H1 (cell line): ENCODE results near the gene LRPAP1. TPM values are rescaled to one million over a fixed set of nuclear protein-coding genes. Genes with fewer than 3 reads are reported as not detected.

Experiments used
- CTCF ChIA-PET: fragments of 300-600 bp; sonication (Branson Sonifier 250); formaldehyde crosslinking; loops from one replicate; lab custom pipeline; 2021; ENCODE audit not compliant: partially characterized antibody; lab: Charles Lee
- POLR2A ChIA-PET: fragments of 300-600 bp; sonication (Branson Sonifier 250); formaldehyde crosslinking; loops from one replicate; lab custom pipeline; 2021; ENCODE audit warnings: inconsistent platforms; ENCODE audit not compliant: partially characterized antibody; lab: Charles Lee
- DNase-seq, 2 experiments: peaks; one replicate each; pipeline versions ENCODE4 v3.0.0 to v3.0.0-alpha.2; 2010 to 2022; ENCODE audit warnings: low spot score in 2 of 2, low read depth in 1 of 2, mixed read lengths in 1 of 2
- FAIRE-seq: peaks from 2 replicates; lab custom pipeline; 2011; peaks lifted over from hg19 to GRCh38; lab: Jason Lieb, UNC
- H2AFZ ChIP-seq: 2 replicates; pipeline ENCODE4 v1.8.1; 2012; ENCODE audit warnings: low read length, inconsistent platforms
- H2AK5ac ChIP-seq: 2 replicates; pipeline ENCODE4 v1.6.1; 2013; ENCODE audit warnings: low read depth, low read length
- H2BK120ac ChIP-seq: replicated peaks from 2 replicates; pipeline ENCODE3; 2013; ENCODE audit warnings: low read depth, low read length, inconsistent platforms
- H2BK12ac ChIP-seq: 2 replicates; pipeline ENCODE4 v1.6.1; 2013; ENCODE audit warnings: low read depth, low read length
- H2BK15ac ChIP-seq: 2 replicates; pipeline ENCODE4 v1.6.1; 2013; ENCODE audit warnings: low read length
- H2BK20ac ChIP-seq: 2 replicates; pipeline ENCODE4 v1.6.1; 2013; ENCODE audit warnings: low read length
- H2BK5ac ChIP-seq: 2 replicates; pipeline ENCODE4 v1.6.1; 2013; ENCODE audit warnings: low read depth, low read length
- H3K14ac ChIP-seq: 2 replicates; pipeline ENCODE4 v1.6.1; 2013; ENCODE audit warnings: inconsistent platforms; ENCODE audit not compliant: insufficient read length
- H3K18ac ChIP-seq: 2 replicates; pipeline ENCODE4 v1.6.1; 2013; ENCODE audit warnings: low read length; ENCODE audit errors: extremely low read depth
- H3K23ac ChIP-seq: 2 replicates; pipeline ENCODE4 v1.6.1; 2013; ENCODE audit warnings: inconsistent platforms; ENCODE audit not compliant: insufficient read length
- H3K23me2 ChIP-seq: 2 replicates; pipeline ENCODE4 v1.6.1; 2013; ENCODE audit warnings: low read depth, low read length
- H3K27ac ChIP-seq: 2 replicates; pipeline ENCODE4 v1.6.1; 2011; ENCODE audit warnings: low read depth, low read length, inconsistent platforms
- H3K27me3 ChIP-seq, 4 experiments: replicated peaks in 1 of 4; 1 replicate in 1 of 4; 2 replicates in 3 of 4; pipeline versions ENCODE4 v1.6.1 to v1.8.1; 2011 to 2013; ENCODE audit warnings: low read length in 3 of 4, mild to moderate bottlenecking in 3 of 4, inconsistent platforms in 2 of 4, mixed read lengths in 2 of 4, moderate library complexity in 1 of 4; ENCODE audit not compliant: control insufficient read depth in 3 of 4, insufficient read depth in 3 of 4; ENCODE audit errors: extremely low read depth in 1 of 4
- H3K36me3 ChIP-seq, 4 experiments: 2 replicates each; pipeline versions ENCODE4 v1.6.1 to v1.8.1; 2011 to 2013; ENCODE audit warnings: mild to moderate bottlenecking in 4 of 4, low read length in 3 of 4, moderate library complexity in 2 of 4, control low read depth in 1 of 4, inconsistent platforms in 1 of 4; ENCODE audit not compliant: insufficient read depth in 4 of 4, control insufficient read depth in 2 of 4
- H3K4ac ChIP-seq: replicated peaks from 2 replicates; pipeline ENCODE3; 2013; ENCODE audit warnings: low read length, low read depth, mixed read lengths, inconsistent platforms; ENCODE audit not compliant: insufficient read length
- H3K4me1 ChIP-seq, 4 experiments: replicated peaks in 1 of 4; 1 replicate in 1 of 4; 2 replicates in 3 of 4; pipeline versions ENCODE4 v1.6.1 to v1.8.1; 2011 to 2013; ENCODE audit warnings: low read length in 3 of 4, inconsistent platforms in 2 of 4, mixed read lengths in 1 of 4; ENCODE audit not compliant: insufficient read depth in 4 of 4, control insufficient read depth in 3 of 4
- H3K4me2 ChIP-seq, 2 experiments: 2 replicates each; pipeline versions ENCODE4 v1.6.1 to v1.8.1; 2011 to 2013; ENCODE audit warnings: low read depth in 2 of 2, low read length in 2 of 2, control low read depth in 1 of 2, inconsistent platforms in 1 of 2, mild to moderate bottlenecking in 1 of 2; ENCODE audit not compliant: insufficient read depth in 1 of 2
- H3K4me3 ChIP-seq, 4 experiments: fragments of 200-600, 300-600 bp in 1 of 4; sonication (generic), shearing (Covaris generic), sonication (Bioruptor Twin) in 1 of 4; 2 replicates each; pipeline versions ENCODE4 v1.5.1 to v1.8.1; 2011 to 2016; ENCODE audit warnings: low read length in 4 of 4, low read depth in 3 of 4, control low read depth in 2 of 4, inconsistent platforms in 2 of 4, mild to moderate bottlenecking in 2 of 4, mixed read lengths in 1 of 4, moderate library complexity in 1 of 4; ENCODE audit not compliant: insufficient read depth in 2 of 4; ENCODE audit errors: extremely low read depth in 1 of 4
- H3K56ac ChIP-seq: replicated peaks from 2 replicates; pipeline ENCODE3; 2013; ENCODE audit warnings: low read depth, mild to moderate bottlenecking, mixed read lengths, low read length, inconsistent platforms; ENCODE audit not compliant: insufficient read length
- H3K79me1 ChIP-seq: 2 replicates; pipeline ENCODE4 v1.6.1; 2013; ENCODE audit warnings: low read depth, low read length, control low read depth
- H3K79me2 ChIP-seq, 2 experiments: 2 replicates each; pipeline versions ENCODE4 v1.6.1 to v1.8.1; 2012 to 2013; ENCODE audit warnings: low read length in 2 of 2, mild to moderate bottlenecking in 2 of 2, inconsistent platforms in 1 of 2; ENCODE audit not compliant: insufficient read depth in 2 of 2, control insufficient read depth in 1 of 2
- H3K9ac ChIP-seq, 4 experiments: replicated peaks in 1 of 4; 1 replicate in 1 of 4; 2 replicates in 3 of 4; pipeline versions ENCODE4 v1.6.1 to v1.8.1; 2011 to 2013; ENCODE audit warnings: low read depth in 3 of 4, low read length in 3 of 4, control low read depth in 2 of 4, mild to moderate bottlenecking in 2 of 4, moderate library complexity in 2 of 4, inconsistent platforms in 1 of 4; ENCODE audit errors: extremely low read depth in 1 of 4
- H3K9me3 ChIP-seq, 2 experiments: 2 replicates each; pipeline versions ENCODE4 v1.6.1 to v1.8.1; 2012 to 2013; ENCODE audit warnings: mild to moderate bottlenecking in 2 of 2, moderate library complexity in 2 of 2, control low read depth in 1 of 2, inconsistent platforms in 1 of 2, low read depth in 1 of 2, low read length in 1 of 2, mixed read lengths in 1 of 2; ENCODE audit not compliant: insufficient read depth in 2 of 2
- H4K20me1 ChIP-seq, 2 experiments: replicated peaks in 1 of 2; 2 replicates each; pipeline versions ENCODE3 to v1.8.1; 2011 to 2013; ENCODE audit warnings: inconsistent platforms in 2 of 2, low read length in 2 of 2, mild to moderate bottlenecking in 1 of 2; ENCODE audit not compliant: insufficient read depth in 2 of 2, control insufficient read depth in 1 of 2
- H4K5ac ChIP-seq: 2 replicates; pipeline ENCODE4 v1.6.1; 2013; ENCODE audit warnings: low read length, low read depth, mixed read lengths, inconsistent platforms; ENCODE audit not compliant: insufficient read length
- H4K8ac ChIP-seq: 2 replicates; pipeline ENCODE4 v1.8.0; 2013; ENCODE audit warnings: mild to moderate bottlenecking, moderate library complexity, low read length, inconsistent platforms; ENCODE audit not compliant: insufficient read depth; ENCODE audit errors: extremely low read depth
- H4K91ac ChIP-seq: replicated peaks from 2 replicates; pipeline ENCODE3; 2013; ENCODE audit warnings: low read length, mixed read lengths, inconsistent platforms; ENCODE audit not compliant: insufficient read length
- GTF2F1 ChIP-seq: IDR thresholded peaks from 2 replicates; pipeline ENCODE4 v1.6.1; 2012; ENCODE audit warnings: low read depth, low read length, improper control_type of control experiment, borderline replicate concordance
- HDAC6 ChIP-seq: IDR thresholded peaks from one replicate; pipeline ENCODE4 v1.7.1; 2012; ENCODE audit warnings: low read depth, mild to moderate bottlenecking, inconsistent platforms, low read length, moderate library complexity
- NANOG ChIP-seq: IDR thresholded peaks from 2 replicates; pipeline ENCODE4 v1.6.1; 2011; ENCODE audit warnings: low read length, low read depth, mild to moderate bottlenecking, inconsistent platforms; ENCODE audit not compliant: insufficient read depth, poor library complexity, severe bottlenecking
- POLR2AphosphoS5 ChIP-seq: IDR thresholded peaks from 2 replicates; pipeline ENCODE4 v1.6.1; 2011; ENCODE audit warnings: low read depth, low read length
- RXRA ChIP-seq: IDR thresholded peaks from 2 replicates; pipeline ENCODE4 v1.6.1; 2011; ENCODE audit warnings: low read depth, mild to moderate bottlenecking, low read length, moderate library complexity; ENCODE audit not compliant: insufficient read depth
- SIX5 ChIP-seq: IDR thresholded peaks from 2 replicates; pipeline ENCODE4 v1.6.1; 2011; ENCODE audit warnings: mild to moderate bottlenecking, low read depth, low read length
- SP4 ChIP-seq: IDR thresholded peaks from 2 replicates; pipeline ENCODE4 v1.6.1; 2012; ENCODE audit warnings: low read length, inconsistent platforms
- TBP ChIP-seq: IDR thresholded peaks from 2 replicates; pipeline ENCODE4 v1.6.1; 2011; ENCODE audit warnings: low read depth, low read length, improper control_type of control experiment
- TCF12 ChIP-seq: IDR thresholded peaks from 2 replicates; pipeline ENCODE4 v1.6.1; 2011; ENCODE audit warnings: low read depth, mild to moderate bottlenecking, low read length
- WGBS, 2 experiments: shearing (Covaris generic) in 1 of 2; methylation state at CpG; one replicate each; pipeline versions ENCODE4 v1.1.6 to v1.1.7; 2013 to 2015; ENCODE audit warnings: low lambda C conversion rate in 2 of 2, mixed read lengths in 2 of 2, inconsistent platforms in 1 of 2, low coverage in 1 of 2, missing lambda C conversion rate in 1 of 2; ENCODE audit not compliant: insufficient replicate concordance in 2 of 2, insufficient coverage in 1 of 2, insufficient read length in 1 of 2; ENCODE audit errors: extremely low coverage in 1 of 2, missing lambda C conversion rate in 1 of 2; 5-methylcytosine and 5-hydroxymethylcytosine counted together
- polyA plus RNA-seq, 7 experiments: library from polyadenylated mRNA; depleted of rRNA in 3 of 7; stranded (reverse) in 5 of 7; unstranded in 2 of 7; fragments of >200 nt in 5 of 7; fragments of 200-250 nt in 2 of 7; gene quantifications; 1 replicate in 5 of 7; 2 replicates in 1 of 7; 4 replicates in 1 of 7; pipeline versions ENCODE4 v1.2.1 to v1.2.3, GENCODE V29; 2011 to 2013; ENCODE audit warnings: missing spikeins in 2 of 7, mixed read lengths in 2 of 7
- total RNA-seq: library from RNA; stranded (reverse); fragmentation: NEBNext Ultra II Directional; extraction: Animal tissue kit (Norgen Biotek cat#: 25700); gene quantifications from 2 replicates; pipeline ENCODE4 v1.2.1, GENCODE V29; 2021

Gene LRPAP1
- total and polyA plus RNA-seq, 2 of the 8 experiments (the other 6 are each of a cell fraction or from before 2014, with no cell fraction given) = 31.1 to 101 TPM

GRCh38 chr4:3520796-3521600, 11.2 kb downstream of the LRPAP1 start:
- Histone ChIP-seq H3K18ac (no peak overlapping the region), H3K56ac (no peak overlapping the region), H3K23me2 (no peaks in the 10 kb centered on the region), H3K9ac (no peak overlapping the region), H4K5ac (no peak overlapping the region), H2BK15ac (no peak overlapping the region), H3K79me1 (peaks cover 6% of the 10 kb centered on the region), H3K36me3 (peaks cover 16 to 65% (median 41%) of the 10 kb centered on the region in 4 experiments; a peak in 6 of 8 replicates), H2BK20ac (no peak overlapping the region), H4K91ac (no peak overlapping the region), H2BK5ac (no peak overlapping the region), H3K27me3 (no peaks in the 10 kb centered on the region), H3K4me3 (no peak overlapping the region), H2AK5ac (no peak overlapping the region), H2AFZ (no peak overlapping the region), H3K79me2 (no peaks in the 10 kb centered on the region), H2BK120ac (no peak overlapping the region), H3K4me1 (no peaks in the 10 kb centered on the region), H3K23ac (no peak overlapping the region), H3K4me2 (no peak overlapping the region), H3K27ac (no peak overlapping the region), H3K14ac (no peak overlapping the region), H3K4ac (no peak overlapping the region), H3K9me3 (no peaks in the 10 kb centered on the region), H4K20me1 (peaks cover 5 to 42% of the 10 kb centered on the region in 2 experiments), H4K8ac (no peak overlapping the region), H2BK12ac (no peak overlapping the region)
- no peak for TF ChIP-seq GTF2F1
- TF ChIP-seq TBP = no peak
- no peak for TF ChIP-seq RXRA
- TF ChIP-seq SP4 = no peak
- TF ChIP-seq POLR2AphosphoS5 = no peak
- no peak for TF ChIP-seq NANOG
- TF ChIP-seq TCF12 = no peak
- TF ChIP-seq SIX5 = no peak
- no peak for TF ChIP-seq HDAC6
- FAIRE-seq (no peak), DNase-seq (no peak)
- ChIA-PET POLR2A (no interaction called here), CTCF (no interaction called here)
- 91% methylated on average over 25 of the region's 31 CpGs; no CpG with 5 or more reads in 1 of the 2 experiments for WGBS, 2 experiments
